Measurements from ENCODE around the gene RASD2.

The RASD2 gene

GRCh38 chr22:35561796-35562526 is 21.3 kb downstream of the RASD2 start:
- DNase-seq = no peak

- no peak for DNase-seq
Measured at GRCh38 chr22:35563211-35563610, 22.6 kb downstream of the RASD2 start.

DNA sequence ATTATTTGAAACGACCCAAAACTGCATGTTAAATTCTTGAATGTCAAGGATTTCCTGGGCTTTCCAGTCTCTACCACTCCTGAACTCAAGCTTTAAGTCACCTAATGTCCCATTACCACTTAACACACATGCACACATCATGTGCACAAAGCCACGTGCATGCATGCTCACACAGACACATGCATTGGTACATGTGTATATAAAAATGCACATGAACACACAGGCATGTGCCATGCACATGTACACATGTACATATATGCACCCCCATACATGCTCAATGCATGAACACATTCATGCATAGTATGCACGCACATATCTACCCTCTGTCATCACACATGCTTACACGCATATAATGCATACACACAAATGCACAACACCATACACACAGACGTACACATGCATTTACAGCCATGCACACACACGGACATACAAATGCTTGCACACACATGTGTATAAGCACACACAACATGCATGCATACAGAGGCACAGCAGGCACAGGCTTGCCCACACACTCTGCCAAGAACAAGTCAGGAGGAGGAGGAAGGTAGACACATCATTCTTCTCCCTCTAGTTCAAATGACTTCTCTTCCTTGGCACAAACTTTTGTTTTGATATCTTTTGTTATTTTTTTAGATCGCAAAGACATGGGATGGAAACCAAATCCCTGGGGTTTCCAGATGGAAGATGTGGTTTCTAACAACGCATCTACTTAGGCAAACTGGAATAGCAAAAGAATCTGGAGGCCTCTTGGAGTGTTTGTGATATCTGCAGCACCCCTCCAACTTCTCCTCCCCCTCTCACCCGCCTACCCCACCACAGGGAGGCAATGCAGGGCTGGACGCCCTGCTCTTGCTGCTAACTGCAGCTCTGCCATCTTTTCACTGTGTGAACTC is 24.6 kb downstream of the RASD2 start:
- DNase-seq = no peak

- no peak for DNase-seq
Measured at GRCh38 chr22:35567351-35568141, 26.9 kb downstream of the RASD2 start.

DNA sequence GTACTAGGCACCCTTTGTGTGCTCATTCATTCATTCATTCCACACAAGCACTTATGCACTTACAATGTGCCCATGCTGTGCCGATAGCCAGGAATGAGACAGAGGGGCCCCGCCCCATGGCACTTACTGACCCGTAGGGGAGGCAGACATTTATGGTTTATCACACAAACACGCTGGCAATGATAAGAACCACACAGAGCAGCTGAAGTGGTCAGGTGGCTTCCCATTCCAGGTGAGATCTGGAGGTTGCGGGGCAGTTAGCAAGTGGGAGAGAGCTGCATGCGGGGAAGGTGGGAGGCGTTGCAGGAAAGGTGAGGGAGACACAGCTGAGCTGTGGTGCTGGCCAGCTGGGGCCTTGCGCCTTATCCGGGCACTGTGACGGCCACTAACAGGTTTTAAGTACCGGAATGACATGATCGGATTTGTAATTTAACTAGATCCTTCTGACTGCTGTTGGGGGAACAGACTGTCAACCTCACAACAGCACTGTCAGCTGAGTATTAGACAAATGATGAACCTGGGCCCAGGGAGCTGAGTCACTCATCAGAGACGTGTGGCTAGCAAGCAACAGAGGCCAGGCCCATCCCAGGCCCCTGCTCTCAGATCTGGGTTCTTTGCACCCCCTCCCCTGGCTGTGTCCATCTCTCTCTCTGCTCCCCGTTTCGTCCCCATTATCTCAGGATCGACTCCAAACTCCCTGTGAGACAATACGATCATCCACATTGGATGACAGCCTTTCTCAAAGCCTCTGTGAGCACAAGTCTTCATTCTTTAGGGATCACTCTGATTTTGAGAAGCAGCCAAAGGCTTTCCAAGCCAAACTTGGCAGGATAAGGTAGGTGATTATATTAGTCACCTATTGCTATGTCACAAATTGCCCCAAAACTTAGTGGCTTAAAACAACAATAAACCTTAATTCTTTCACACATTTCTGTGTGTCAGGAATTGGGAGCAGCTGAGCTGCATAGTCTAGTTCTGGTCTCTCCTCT is 28.4 kb downstream of the RASD2 start:
- DNase-seq = no peak

DNA sequence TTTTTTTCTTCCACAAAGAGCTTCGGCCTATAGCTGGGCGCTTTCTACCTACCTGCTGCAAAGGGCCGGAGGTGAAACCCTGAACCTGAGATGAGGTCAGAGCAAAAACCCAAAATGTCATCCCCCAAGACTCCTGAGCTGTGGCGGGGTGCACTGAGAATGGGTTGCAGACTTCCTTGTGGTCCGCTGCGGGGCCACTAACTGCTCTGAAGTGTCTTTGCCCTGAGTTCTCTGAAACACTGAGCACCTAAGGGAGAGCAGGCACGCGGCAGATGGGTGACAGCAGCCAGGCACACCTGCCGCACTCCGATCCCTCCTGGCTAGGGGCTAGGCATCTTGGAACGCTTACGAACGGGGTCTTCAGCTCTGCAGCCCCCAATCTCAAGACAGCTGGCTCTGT is 29.3 kb downstream of the RASD2 start:
- DNase-seq = no peak

DNA sequence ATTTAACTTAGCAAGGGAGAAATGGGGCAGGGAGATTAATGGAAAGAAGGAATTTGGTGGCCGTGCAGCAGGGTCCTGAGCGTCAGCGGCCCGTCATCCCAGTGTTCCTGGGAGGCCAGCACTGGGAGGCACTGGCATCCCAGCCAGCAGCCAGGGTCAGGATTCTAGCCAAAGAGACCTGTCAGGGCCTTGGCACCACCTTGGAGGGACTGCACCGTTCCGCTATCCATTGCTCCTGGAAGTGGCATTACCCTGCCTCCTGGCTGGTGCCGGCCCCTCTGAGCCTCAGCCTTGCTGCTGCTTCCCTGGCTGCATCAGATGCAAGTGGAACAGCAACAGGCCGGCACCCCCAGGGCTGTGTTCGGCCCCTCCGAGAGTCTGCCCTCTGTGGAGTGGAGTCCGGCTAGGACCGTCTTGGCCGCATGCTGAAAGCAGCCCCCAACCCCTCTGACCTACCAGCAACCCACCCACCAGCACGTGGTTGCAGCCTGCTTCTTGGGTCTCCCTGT is 30.1 kb downstream of the RASD2 start:
- no peak for DNase-seq

GRCh38 chr22:35572556-35572955 is 31.9 kb downstream of the RASD2 start:
- no peak for DNase-seq

DNA sequence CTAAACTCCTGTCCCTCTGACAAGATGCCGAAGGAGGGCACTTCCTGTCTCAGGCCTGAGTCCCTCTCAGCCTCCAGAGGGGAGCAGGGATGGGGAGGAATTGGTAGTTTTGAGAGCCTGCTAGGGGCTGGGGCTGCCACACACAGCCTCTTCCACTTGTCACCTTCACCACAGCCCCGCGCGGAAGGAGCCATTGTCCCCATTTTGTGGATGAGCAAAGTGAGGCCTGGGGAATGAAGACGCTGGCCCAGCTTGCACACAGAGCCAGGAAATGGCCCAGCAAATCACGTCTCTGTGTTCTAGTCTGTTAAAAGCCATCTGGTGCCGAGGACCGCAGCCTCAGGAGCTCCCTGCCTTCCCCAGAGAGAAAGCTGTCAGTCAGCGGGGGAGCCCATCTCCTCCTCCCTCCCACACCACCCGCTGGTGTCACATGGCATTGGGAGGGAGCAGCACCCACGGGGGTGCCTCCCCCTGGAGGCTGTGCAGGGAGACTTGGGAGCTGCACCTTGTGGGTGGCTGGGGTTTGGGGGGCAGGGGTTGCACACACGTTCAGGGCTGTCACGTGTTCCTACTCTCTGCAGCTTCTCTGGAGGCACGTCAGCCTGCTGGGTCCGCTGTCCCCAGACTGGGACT is 34.6 kb downstream of the RASD2 start:
- no peak for DNase-seq

DNA sequence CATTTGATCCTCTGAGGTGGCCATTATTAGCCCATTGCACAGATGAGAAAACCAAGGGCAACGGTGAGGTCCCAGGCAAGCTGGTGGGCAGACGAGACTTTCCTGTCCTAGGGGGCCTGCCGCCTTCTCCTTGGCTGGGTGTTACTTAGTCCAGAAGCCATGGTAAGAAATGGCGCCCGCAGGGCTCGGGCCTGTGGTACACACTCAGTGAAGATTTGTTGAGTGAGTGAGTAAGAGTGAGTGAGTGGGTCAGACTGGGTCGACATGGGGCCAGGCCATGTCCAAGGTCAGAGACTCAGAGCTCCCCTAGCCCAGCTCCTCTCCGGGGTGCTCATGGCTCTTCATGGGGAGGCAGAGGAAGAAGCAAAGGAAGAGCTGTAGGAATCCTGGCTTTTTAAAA is 36.0 kb downstream of the RASD2 start:
- no peak for DNase-seq

- no peak for DNase-seq
Measured at GRCh38 chr22:35577799-35578659, 37.4 kb downstream of the RASD2 start.

- DNase-seq = no peak
Measured at GRCh38 chr22:35578836-35579575, 38.4 kb downstream of the RASD2 start.

- DNase-seq = no peak
Measured at GRCh38 chr22:35580351-35581022, 39.9 kb downstream of the RASD2 start.

DNA sequence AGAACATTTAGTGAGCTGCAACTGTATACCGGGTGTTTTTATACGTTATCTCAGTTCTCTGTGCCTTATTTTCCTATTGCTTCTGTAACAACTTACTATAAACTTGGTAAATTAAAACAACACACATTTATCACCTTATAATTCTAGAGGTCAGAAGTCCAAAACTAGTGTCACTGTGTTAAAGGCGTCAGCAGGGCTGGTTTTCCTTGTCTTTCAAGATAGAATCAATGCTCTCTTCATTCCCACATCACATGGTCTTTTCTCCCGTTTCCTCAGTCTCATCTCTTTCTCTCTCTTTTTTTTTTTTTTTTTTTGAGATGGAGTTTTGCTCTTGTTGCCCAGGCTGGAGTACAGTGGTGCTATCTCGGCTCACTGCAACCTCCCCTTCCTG is 40.4 kb downstream of the RASD2 start:
- no peak for DNase-seq

DNA sequence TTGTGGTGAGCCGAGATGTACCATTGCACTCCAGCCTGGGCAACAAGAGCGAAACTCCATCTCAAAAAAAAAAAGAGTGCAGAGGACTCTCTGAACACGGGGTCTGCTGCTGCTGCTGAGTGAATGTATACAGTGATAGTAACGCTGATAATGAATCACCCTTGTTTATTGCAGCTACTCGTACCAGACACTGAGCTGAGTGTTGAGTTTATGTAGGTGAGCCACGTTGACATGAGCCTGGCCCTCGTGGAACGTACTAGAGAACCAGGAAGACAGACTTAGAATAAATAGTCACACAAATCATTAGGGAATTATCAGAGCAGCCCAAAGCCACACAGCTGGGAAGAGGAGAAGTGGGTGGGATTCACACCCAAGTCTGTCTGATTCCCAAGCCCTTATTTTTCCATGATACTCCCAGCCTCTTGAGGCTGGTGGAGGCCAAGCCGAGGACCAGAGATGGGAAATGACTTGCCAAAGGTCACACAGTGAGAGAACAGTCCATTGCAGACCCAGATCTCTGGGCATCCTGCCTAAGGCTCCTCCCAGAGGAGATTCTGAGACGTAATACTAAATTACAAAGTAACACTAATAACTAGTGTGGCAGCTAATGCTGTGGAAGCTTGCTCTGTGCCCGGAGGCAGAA is 41.7 kb downstream of the RASD2 start:
- no peak for DNase-seq

DNA sequence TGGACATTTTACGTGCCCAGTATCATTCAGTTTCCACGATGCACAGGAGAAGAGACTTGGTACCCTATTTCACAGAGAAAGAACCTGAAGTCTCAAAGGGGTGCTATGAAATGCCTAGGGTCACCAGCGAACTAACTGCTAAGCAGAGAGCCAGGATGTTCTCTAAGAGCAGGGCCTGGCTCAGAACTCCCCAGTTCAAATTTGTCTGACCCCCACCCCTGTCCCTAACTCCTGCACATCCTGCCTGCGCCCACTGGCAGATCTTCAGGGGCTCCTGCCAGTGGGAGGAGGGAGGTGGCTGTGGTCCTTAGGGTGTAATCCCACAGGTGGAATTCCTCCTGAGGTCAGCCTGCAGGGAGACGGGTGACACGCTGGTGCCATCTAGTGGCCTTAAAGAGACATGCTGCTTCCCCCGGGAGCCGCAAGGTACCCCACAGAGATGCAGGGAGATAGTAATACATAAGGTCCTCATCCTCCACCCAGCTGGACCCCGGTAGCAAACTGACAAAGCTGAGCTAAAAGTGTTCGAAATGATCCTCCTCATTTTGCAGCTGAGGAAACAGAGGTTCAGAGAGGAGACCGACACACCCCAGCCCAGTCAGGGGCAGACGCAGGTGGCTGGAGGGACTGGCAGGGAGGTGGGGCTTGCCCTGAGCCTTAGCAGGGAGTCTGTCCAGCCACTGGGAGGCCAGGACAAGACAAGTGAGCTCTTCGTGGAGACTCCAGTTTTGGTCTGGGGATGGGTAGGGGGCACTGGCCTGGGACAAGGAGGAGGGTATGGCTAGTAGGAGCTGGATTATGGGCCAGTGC is 42.4 kb downstream of the RASD2 start:
- peak; percentile 82 for DNase-seq

DNA sequence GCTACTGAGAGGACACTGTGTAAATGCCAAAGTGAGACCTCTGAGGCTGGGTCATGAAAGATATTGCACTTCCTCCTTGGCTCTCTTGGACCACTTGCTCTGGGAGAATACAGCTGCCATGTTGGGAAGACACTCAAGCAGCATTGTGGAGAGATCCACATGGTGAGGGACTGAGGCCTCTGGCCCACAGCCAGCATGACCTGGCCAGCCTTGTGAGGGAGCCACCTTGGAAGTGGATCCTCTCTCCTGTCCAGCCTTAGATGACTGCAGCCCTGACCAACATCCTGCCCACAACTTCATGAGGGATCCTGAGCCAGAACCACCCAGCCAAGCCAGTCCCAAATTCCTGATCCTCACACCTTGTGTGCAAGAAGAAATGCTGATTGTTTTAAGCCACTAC is 46.1 kb downstream of the RASD2 start:
- no peak for DNase-seq

GRCh38 chr22:35587447-35587870 is 46.8 kb downstream of the RASD2 start:
- DNase-seq = no peak
